PC-9 (cell line): Measurements from ENCODE around the gene RUNX1. TPM values are rescaled to one million over a fixed set of nuclear protein-coding genes. Genes with fewer than 3 reads are reported as not detected.

Source experiments
- BruUV-seq: library from RNA; stranded (reverse); fragments of 400-500 nt; replicated peaks from 2 replicates; lab custom pipeline; 2021; lab: Mats Ljungman, UMichigan
- CTCF ChIA-PET: fragments of 300-600 bp; sonication (Branson Sonifier 250); formaldehyde crosslinking; loops from one replicate; lab custom pipeline; 2022; ENCODE audit warnings: antibody characterized with exemption; lab: Charles Lee
- POLR2A ChIA-PET: fragments of 300-600 bp; sonication (Branson Sonifier 250); formaldehyde crosslinking; loops from one replicate; lab custom pipeline; 2022; ENCODE audit warnings: antibody characterized with exemption; ENCODE audit not compliant: unreplicated experiment; lab: Charles Lee
- DNase-seq, 2 experiments: peaks; one replicate each; pipeline versions ENCODE4 v3.0.0 to v3.0.0-alpha.2; 2015 to 2022; ENCODE audit warnings: mixed read lengths in 1 of 2
- H2AFZ ChIP-seq: fragments of 200-600 bp; sonication (generic); 2 replicates; pipeline ENCODE4 v1.8.1; 2017; ENCODE audit warnings: antibody characterized with exemption
- H3F3A ChIP-seq: fragments of 200-600 bp; sonication (generic); 2 replicates; pipeline ENCODE4 v1.8.1; 2017; ENCODE audit warnings: antibody characterized with exemption, mild to moderate bottlenecking, low read depth; ENCODE audit not compliant: insufficient read depth
- H3K27ac ChIP-seq: fragments of 200-600 bp; sonication (generic); 2 replicates; pipeline ENCODE4 v1.6.1; 2016; ENCODE audit warnings: mixed run types
- H3K27me3 ChIP-seq: fragments of 200-600 bp; sonication (generic); 2 replicates; pipeline ENCODE4 v1.6.1; 2016; ENCODE audit warnings: low read depth, mixed run types; ENCODE audit not compliant: insufficient read depth
- H3K36me3 ChIP-seq: fragments of 200-600 bp; sonication (generic); 2 replicates; pipeline ENCODE4 v1.6.1; 2016; ENCODE audit warnings: low read depth, mixed run types
- H3K4me1 ChIP-seq: fragments of 200-600 bp; sonication (generic); replicated peaks from 2 replicates; pipeline ENCODE4 v1.6.1; 2016; ENCODE audit warnings: mixed run types; ENCODE audit not compliant: insufficient read depth
- H3K4me2 ChIP-seq: fragments of 200-600 bp; sonication (generic); 2 replicates; pipeline ENCODE4 v1.6.1; 2017; ENCODE audit warnings: mixed run types
- H3K4me3 ChIP-seq: fragments of 200-600 bp; sonication (generic); 2 replicates; pipeline ENCODE4 v1.6.1; 2016; ENCODE audit warnings: mixed run types
- H3K79me2 ChIP-seq: fragments of 200-600 bp; sonication (generic); 2 replicates; pipeline ENCODE4 v1.6.1; 2017; ENCODE audit warnings: low read depth, mixed run types
- H3K9me2 ChIP-seq: fragments of 200-600 bp; sonication (generic); 2 replicates; pipeline ENCODE4 v1.8.1; 2017; ENCODE audit warnings: mild to moderate bottlenecking; ENCODE audit not compliant: insufficient read depth
- H3K9me3 ChIP-seq: fragments of 200-600 bp; sonication (generic); 2 replicates; pipeline ENCODE4 v1.8.1; 2016; ENCODE audit warnings: low read depth; ENCODE audit not compliant: insufficient read depth
- H4K20me1 ChIP-seq: fragments of 200-600 bp; sonication (generic); 2 replicates; pipeline ENCODE4 v1.8.1; 2017; ENCODE audit not compliant: insufficient read depth
- CTCF ChIP-seq: fragments of 200-600 bp; sonication (generic); conservative IDR thresholded peaks from 2 replicates; pipeline ENCODE4 v1.6.1; 2017; ENCODE audit warnings: mixed run types, antibody characterized with exemption, mild to moderate bottlenecking, moderate library complexity
- EZH2 ChIP-seq: fragments of 200-600 bp; sonication (generic); IDR thresholded peaks from 2 replicates; pipeline ENCODE4 v1.8.0; 2017; ENCODE audit warnings: antibody characterized with exemption, low read depth
- intact Hi-C: fragments of 100-400 bp; cut with micrococcal nuclease; formaldehyde crosslinking; loops from one replicate; pipeline ENCODE4 v1.10.0; 2022; ENCODE audit not compliant: unreplicated experiment
- total RNA-seq: library from RNA; stranded (reverse); gene quantifications from 2 replicates; pipeline ENCODE4 v1.2.3, GENCODE V29; 2021

Gene RUNX1
- total RNA-seq, 1 experiment from 2014 or later = 58.5 TPM

GRCh38 chr21:34908419-34909055, 140.6 kb downstream of the RUNX1 start:
- peak overlapping the region; percentile 67 for H3K4me2 ChIP-seq
- DNase-seq = peak in 1 of 2 experiments; percentile 82
- H3K4me1 ChIP-seq = peaks cover 34% of the 10 kb centered on the region
- CTCF ChIA-PET = no interaction called here
- H3K9me3 ChIP-seq = no peaks in the 10 kb centered on the region
- intact Hi-C loops = no loop called here
- peaks cover 6% of the 10 kb centered on the region; the same call in 1 of the 2 replicates for H4K20me1 ChIP-seq
- peak overlapping the region; percentile 24; the same call in 1 of the 2 replicates for H3K4me3 ChIP-seq
- H3K36me3 ChIP-seq = 0 out of 2 replicates have a peak, but pooled peaks cover 8% of the 10 kb centered on the region
- peak overlapping the region; percentile 74 for H3K27ac ChIP-seq
- POLR2A ChIA-PET = no interaction called here
- peaks cover 43% of the 10 kb centered on the region for H3F3A ChIP-seq
- no peak overlapping the region for H2AFZ ChIP-seq
- peaks cover 73% of the 10 kb centered on the region for H3K79me2 ChIP-seq
- H3K9me2 ChIP-seq = no peaks in the 10 kb centered on the region
- TF ChIP-seq CTCF (no peak), EZH2 (no peak)
- BruUV-seq = no TSS peak
- no peaks in the 10 kb centered on the region for H3K27me3 ChIP-seq

- Histone ChIP-seq H3K4me3 (peak overlapping the region; percentile 24; the same call in 1 of the 2 replicates), H3F3A (peaks cover 43% of the 10 kb centered on the region), H4K20me1 (peaks cover 6% of the 10 kb centered on the region; the same call in 1 of the 2 replicates), H3K79me2 (peaks cover 69% of the 10 kb centered on the region), H3K4me2 (peak overlapping the region; percentile 67), H3K27ac (peak overlapping the region; percentile 74), H2AFZ (no peak overlapping the region), H3K9me2 (no peaks in the 10 kb centered on the region), H3K27me3 (no peaks in the 10 kb centered on the region), H3K36me3 (0 out of 2 replicates have a peak, but pooled peaks cover 8% of the 10 kb centered on the region), H3K4me1 (peaks cover 34% of the 10 kb centered on the region), H3K9me3 (no peaks in the 10 kb centered on the region)
- ChIA-PET POLR2A (no interaction called here), CTCF (no interaction called here)
- no TSS peak for BruUV-seq
- TF ChIP-seq EZH2 = no peak
- no peak for TF ChIP-seq CTCF
- DNase-seq = no peak
- intact Hi-C loops = no loop called here
Measured at GRCh38 chr21:34907461-34908418, 141.4 kb downstream of the RUNX1 start.

- BruUV-seq = no TSS peak
Measured at GRCh38 chr21:34906401-34906800, 142.7 kb downstream of the RUNX1 start.

More at GRCh38 chr21:34906401-34906800, 142.7 kb downstream of the RUNX1 start:
- no peaks in the 10 kb centered on the region for H3K9me2 ChIP-seq
- intact Hi-C loops = no loop called here
- peaks cover 34% of the 10 kb centered on the region for H3K4me1 ChIP-seq
- TF ChIP-seq CTCF = no peak
- TF ChIP-seq EZH2 = no peak
- no peaks in the 10 kb centered on the region for H4K20me1 ChIP-seq
- ChIA-PET CTCF (no interaction called here), POLR2A (interaction anchor here (0.5 kb wide), 1 partner anchor 50 kb away, joined by 5 read pairs; no protein-coding TSS in a partner anchor)
- H3K27ac ChIP-seq = no peak overlapping the region
- H3K27me3 ChIP-seq = no peaks in the 10 kb centered on the region
- no peak overlapping the region for H2AFZ ChIP-seq
- H3F3A ChIP-seq = peaks cover 43% of the 10 kb centered on the region
- DNase-seq = no peak
- H3K4me3 ChIP-seq = no peak overlapping the region
- no peaks in the 10 kb centered on the region for H3K9me3 ChIP-seq
- no peak overlapping the region for H3K4me2 ChIP-seq
- H3K36me3 ChIP-seq = 0 out of 2 replicates have a peak, but pooled peaks cover 4% of the 10 kb centered on the region
- H3K79me2 ChIP-seq = peaks cover 63% of the 10 kb centered on the region
